Nephron progenitor cell (in vitro differentiated cells): ENCODE measurements around the gene CYP26B1.

Experiments used
- DNase-seq: peaks from one replicate; pipeline ENCODE4 v3.0.0; 2021
- H3K27ac Mint-ChIP-seq: 2 replicates; pipeline ENCODE4 v1.8.0; 2021; ENCODE audit warnings: mild to moderate bottlenecking, moderate library complexity, mixed read lengths
- H3K27me3 Mint-ChIP-seq: 2 replicates; pipeline ENCODE4 v1.8.0; 2021; ENCODE audit warnings: mild to moderate bottlenecking, low read depth, mixed read lengths; ENCODE audit not compliant: poor library complexity
- H3K36me3 Mint-ChIP-seq: 2 replicates; pipeline ENCODE4 v1.8.0; 2021; ENCODE audit warnings: low read depth, mixed read lengths
- H3K4me1 Mint-ChIP-seq: 2 replicates; pipeline ENCODE4 v1.8.0; 2021; ENCODE audit warnings: mixed read lengths
- H3K4me3 Mint-ChIP-seq: 2 replicates; pipeline ENCODE4 v1.8.0; 2021; ENCODE audit warnings: mild to moderate bottlenecking, moderate library complexity, mixed read lengths
- H3K9me3 Mint-ChIP-seq: 2 replicates; pipeline ENCODE4 v1.8.0; 2021; ENCODE audit warnings: mild to moderate bottlenecking, moderate library complexity, mixed read lengths
- TF ChIP-seq, protein P1 (sequence below): fragments of 200-600 bp; sonication (generic); IDR thresholded peaks from 2 replicates; pipeline ENCODE4 v1.5.0; 2021; ENCODE audit warnings: antibody characterized with exemption

Gene CYP26B1

DNA sequence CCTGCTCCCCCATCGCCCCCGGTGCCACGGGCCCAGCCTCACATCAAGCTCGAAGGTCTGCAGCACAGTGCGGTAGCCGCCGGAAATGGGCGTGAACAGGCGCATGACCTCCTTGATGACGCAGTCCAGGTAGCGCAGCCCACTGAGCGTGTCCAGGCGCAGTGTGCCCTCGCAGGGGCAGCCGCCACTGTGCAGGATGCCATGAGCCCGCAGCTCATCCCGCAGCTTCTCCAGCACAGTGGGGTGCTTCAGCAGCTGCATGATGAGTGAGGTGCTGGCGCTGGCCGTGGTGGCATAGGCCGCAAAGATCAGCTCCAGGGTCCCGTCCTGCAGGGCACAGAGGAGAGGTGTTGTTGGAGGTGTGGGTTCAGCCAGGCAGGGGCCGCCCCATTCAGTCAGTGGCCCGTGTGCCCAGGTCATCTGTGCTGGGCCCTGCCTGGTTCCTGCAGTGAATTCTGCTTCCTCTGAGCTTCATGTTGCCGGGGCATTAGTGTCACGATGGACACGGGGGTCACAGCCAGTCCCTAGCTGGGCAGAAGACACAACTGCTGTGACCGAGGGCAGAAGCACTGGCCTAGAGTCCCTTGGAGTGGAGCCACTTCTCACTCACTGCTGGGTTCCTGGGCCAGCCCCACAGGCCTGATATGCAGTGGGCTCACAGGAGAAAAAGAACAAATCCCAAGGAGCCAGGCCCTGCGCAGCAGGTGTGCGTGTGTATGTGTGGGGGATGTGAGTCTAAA, 14.5 kb downstream of the CYP26B1 start:
- no peaks in the 10 kb centered on the region for H3K9me3 Mint-ChIP-seq
- no peak for DNase-seq
- no peak overlapping the region for H3K4me3 Mint-ChIP-seq
- peaks cover 33% of the 10 kb centered on the region for H3K27me3 Mint-ChIP-seq
- H3K27ac Mint-ChIP-seq = no peak overlapping the region
- TF ChIP-seq, protein P1, sequence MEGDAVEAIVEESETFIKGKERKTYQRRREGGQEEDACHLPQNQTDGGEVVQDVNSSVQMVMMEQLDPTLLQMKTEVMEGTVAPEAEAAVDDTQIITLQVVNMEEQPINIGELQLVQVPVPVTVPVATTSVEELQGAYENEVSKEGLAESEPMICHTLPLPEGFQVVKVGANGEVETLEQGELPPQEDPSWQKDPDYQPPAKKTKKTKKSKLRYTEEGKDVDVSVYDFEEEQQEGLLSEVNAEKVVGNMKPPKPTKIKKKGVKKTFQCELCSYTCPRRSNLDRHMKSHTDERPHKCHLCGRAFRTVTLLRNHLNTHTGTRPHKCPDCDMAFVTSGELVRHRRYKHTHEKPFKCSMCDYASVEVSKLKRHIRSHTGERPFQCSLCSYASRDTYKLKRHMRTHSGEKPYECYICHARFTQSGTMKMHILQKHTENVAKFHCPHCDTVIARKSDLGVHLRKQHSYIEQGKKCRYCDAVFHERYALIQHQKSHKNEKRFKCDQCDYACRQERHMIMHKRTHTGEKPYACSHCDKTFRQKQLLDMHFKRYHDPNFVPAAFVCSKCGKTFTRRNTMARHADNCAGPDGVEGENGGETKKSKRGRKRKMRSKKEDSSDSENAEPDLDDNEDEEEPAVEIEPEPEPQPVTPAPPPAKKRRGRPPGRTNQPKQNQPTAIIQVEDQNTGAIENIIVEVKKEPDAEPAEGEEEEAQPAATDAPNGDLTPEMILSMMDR = no peak
- no peaks in the 10 kb centered on the region for H3K36me3 Mint-ChIP-seq
- H3K4me1 Mint-ChIP-seq = peaks cover 43% of the 10 kb centered on the region

- Mint-ChIP-seq H3K27ac (no peak overlapping the region), H3K4me3 (no peak overlapping the region), H3K36me3 (no peaks in the 10 kb centered on the region), H3K4me1 (peaks cover 38% of the 10 kb centered on the region), H3K27me3 (peaks cover 28% of the 10 kb centered on the region), H3K9me3 (no peaks in the 10 kb centered on the region)
- TF ChIP-seq, protein P1 = no peak
- no peak for DNase-seq
These were observed 15.5 kb downstream of the CYP26B1 start for GRCh38 chr2:72131916-72132841.

GRCh38 chr2:72131371-72131891, 16.2 kb downstream of the CYP26B1 start:
- no peak for DNase-seq
- peaks cover 28% of the 10 kb centered on the region for H3K27me3 Mint-ChIP-seq
- H3K27ac Mint-ChIP-seq = no peak overlapping the region
- TF ChIP-seq, protein P1 = no peak
- H3K4me3 Mint-ChIP-seq = no peak overlapping the region
- no peaks in the 10 kb centered on the region for H3K9me3 Mint-ChIP-seq
- H3K4me1 Mint-ChIP-seq = peaks cover 35% of the 10 kb centered on the region
- no peaks in the 10 kb centered on the region for H3K36me3 Mint-ChIP-seq

DNA sequence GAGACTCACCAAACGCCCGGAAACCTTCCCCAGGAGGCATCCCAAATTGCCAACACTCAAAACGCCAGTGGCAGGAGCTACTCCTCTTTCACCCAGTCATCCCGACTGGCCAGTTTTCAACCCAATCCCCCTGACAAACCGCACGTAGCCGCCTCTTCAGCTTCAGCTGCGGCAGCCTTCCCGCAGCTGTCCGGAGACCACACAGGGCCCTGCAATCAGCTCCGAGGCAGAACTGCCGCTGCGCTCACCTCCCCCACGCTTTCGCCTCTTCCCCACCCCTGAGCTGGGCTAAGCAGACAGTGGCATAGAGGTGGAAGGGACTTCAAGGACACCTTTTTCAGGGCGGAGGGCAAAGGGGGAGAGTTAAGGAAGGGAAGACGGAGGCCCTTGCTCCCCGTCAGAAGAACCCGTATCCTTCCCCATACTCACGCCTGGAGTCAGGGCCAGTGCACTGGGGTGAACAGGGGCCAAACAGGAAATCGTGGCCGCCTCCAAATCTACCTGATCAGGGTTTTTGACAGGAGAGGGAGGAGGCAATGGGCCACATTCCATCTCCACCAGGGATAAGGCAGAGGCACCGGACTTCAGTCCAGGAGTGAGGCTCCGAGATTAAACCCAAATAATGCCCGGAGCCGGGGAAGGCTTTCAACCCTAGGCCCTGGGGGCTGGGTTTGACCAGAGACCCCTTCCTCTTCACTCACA, 16.9 kb downstream of the CYP26B1 start:
- no peak overlapping the region for H3K27ac Mint-ChIP-seq
- H3K9me3 Mint-ChIP-seq = no peaks in the 10 kb centered on the region
- H3K27me3 Mint-ChIP-seq = peaks cover 26% of the 10 kb centered on the region
- TF ChIP-seq, protein P1 = no peak
- peaks cover 28% of the 10 kb centered on the region for H3K4me1 Mint-ChIP-seq
- peak overlapping the region; percentile 45 for H3K4me3 Mint-ChIP-seq
- no peaks in the 10 kb centered on the region for H3K36me3 Mint-ChIP-seq
- DNase-seq = peak; percentile 44

DNA sequence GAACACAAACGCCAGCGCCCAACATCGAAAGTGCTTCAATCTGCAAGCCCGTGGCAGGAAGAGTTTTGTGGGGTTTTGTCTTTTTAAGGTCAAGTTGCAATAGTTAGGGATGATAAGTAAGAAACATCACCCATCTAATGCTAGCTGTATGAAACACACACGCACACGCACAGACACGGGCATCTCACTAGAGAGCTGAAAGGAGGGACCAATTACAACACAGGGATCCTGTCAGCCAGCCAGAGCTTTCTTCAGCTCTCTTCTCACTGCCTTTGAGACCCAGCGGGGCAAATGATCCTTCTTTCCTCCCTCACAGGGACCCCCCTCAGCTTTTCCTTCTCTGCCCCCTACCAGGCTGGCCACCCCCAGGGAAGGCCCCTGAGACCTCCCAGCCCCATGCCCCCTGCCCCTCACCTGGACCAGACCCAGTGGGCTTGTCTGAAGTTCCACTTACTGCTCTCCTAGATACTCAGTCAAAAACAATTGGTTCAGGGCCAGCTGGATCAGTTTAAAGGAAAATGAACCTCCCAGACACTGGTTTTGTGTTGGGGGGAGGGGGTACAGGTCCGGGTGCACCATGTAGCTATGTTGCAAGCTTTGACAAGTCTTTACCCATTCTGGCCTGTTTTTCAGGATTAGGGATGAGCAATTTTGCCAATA, 17.9 kb downstream of the CYP26B1 start:
- H3K27me3 Mint-ChIP-seq = peaks cover 23% of the 10 kb centered on the region
- DNase-seq = no peak
- TF ChIP-seq, protein P1 = no peak
- H3K9me3 Mint-ChIP-seq = no peaks in the 10 kb centered on the region
- no peaks in the 10 kb centered on the region for H3K36me3 Mint-ChIP-seq
- H3K4me3 Mint-ChIP-seq = peak overlapping the region; percentile 15
- H3K27ac Mint-ChIP-seq = no peak overlapping the region
- H3K4me1 Mint-ChIP-seq = peaks cover 24% of the 10 kb centered on the region
